SK-N-SH treated with all-trans-retinoic acid at 6 μM for 48 hours (cell line): ENCODE results near the gene DLG5.

Source experiments
- ATAC-seq: fragments of 200-7000 bp; cut with Tn5 transposase; 3 replicates; pipeline ENCODE4 v1.9.1; 2020; ENCODE audit warnings: mild to moderate bottlenecking, moderate library complexity
- ARNTL ChIP-seq: fragments of 450-650 bp; formaldehyde crosslinking; IDR thresholded peaks from 2 replicates; pipeline ENCODE4 v1.5.0; 2020; ENCODE audit warnings: low read depth, mild to moderate bottlenecking, moderate library complexity, borderline replicate concordance
- BACH2 ChIP-seq: fragments of 250-450 bp; sonication (Bioruptor Pico); IDR thresholded peaks from 2 replicates; pipeline ENCODE4 v1.9.0; 2021; ENCODE audit warnings: mild to moderate bottlenecking, borderline replicate concordance
- CREB5 ChIP-seq: fragments of 250-450 bp; sonication (Bioruptor Pico); IDR thresholded peaks from 2 replicates; pipeline ENCODE4 v1.5.1; 2020; ENCODE audit warnings: low read depth, mild to moderate bottlenecking, moderate library complexity
- CSDC2 ChIP-seq: fragments of 250-450 bp; sonication (Bioruptor Pico); IDR thresholded peaks from 2 replicates; pipeline ENCODE4 v1.5.0; 2020; ENCODE audit warnings: mild to moderate bottlenecking, moderate library complexity
- ESRRG ChIP-seq: fragments of 250-450 bp; sonication (Bioruptor Pico); IDR thresholded peaks from 2 replicates; pipeline ENCODE4 v1.6.1; 2021; ENCODE audit warnings: mild to moderate bottlenecking
- GLIS3 ChIP-seq: fragments of 250-450 bp; sonication (Bioruptor Pico); IDR thresholded peaks from 2 replicates; pipeline ENCODE4 v1.5.0; 2020; ENCODE audit warnings: mild to moderate bottlenecking, moderate library complexity
- ISL1 ChIP-seq: fragments of 250-450 bp; sonication (Bioruptor Pico); IDR thresholded peaks from 2 replicates; pipeline ENCODE4 v2.1.2; 2022; ENCODE audit warnings: mild to moderate bottlenecking, moderate library complexity
- OSR1 ChIP-seq: fragments of 250-450 bp; sonication (Bioruptor Pico); IDR thresholded peaks from 2 replicates; pipeline ENCODE4 v1.8.0; 2022; ENCODE audit warnings: moderate library complexity, mild to moderate bottlenecking, inconsistent platforms
- PPARA ChIP-seq: fragments of 250-450 bp; sonication (Bioruptor Pico); IDR thresholded peaks from 2 replicates; pipeline ENCODE4 v1.5.0; 2020; ENCODE audit warnings: mild to moderate bottlenecking, borderline replicate concordance
- RARB ChIP-seq: fragments of 250-450 bp; sonication (Bioruptor Pico); IDR thresholded peaks from 2 replicates; pipeline ENCODE4 v1.8.0; 2021; ENCODE audit warnings: mild to moderate bottlenecking, moderate library complexity
- SNAI2 ChIP-seq: fragments of 250-450 bp; sonication (Bioruptor Pico); IDR thresholded peaks from 2 replicates; pipeline ENCODE4 v1.5.0; 2020; ENCODE audit warnings: mild to moderate bottlenecking, moderate library complexity
- TOX ChIP-seq: fragments of 250-450 bp; sonication (Bioruptor Pico); IDR thresholded peaks from 2 replicates; pipeline ENCODE4 v1.8.0; 2021; ENCODE audit warnings: mild to moderate bottlenecking, moderate library complexity, borderline replicate concordance
- ZC3H10 ChIP-seq: fragments of 250-450 bp; sonication (Bioruptor Pico); IDR thresholded peaks from 2 replicates; pipeline ENCODE4 v1.5.1; 2021; ENCODE audit warnings: mild to moderate bottlenecking, moderate library complexity
- ZFP3 ChIP-seq: fragments of 250-450 bp; sonication (Bioruptor Pico); IDR thresholded peaks from 2 replicates; pipeline ENCODE4 v1.5.0; 2020; ENCODE audit warnings: mild to moderate bottlenecking, moderate library complexity
- ZNF565 ChIP-seq: fragments of 450-650 bp; formaldehyde crosslinking; conservative IDR thresholded peaks from 2 replicates; pipeline ENCODE4 v1.5.0; 2020; ENCODE audit warnings: low read depth, mild to moderate bottlenecking, moderate library complexity
- ZNF70 ChIP-seq: fragments of 450-650 bp; formaldehyde crosslinking; IDR thresholded peaks from 2 replicates; pipeline ENCODE4 v1.5.0; 2020; ENCODE audit warnings: mild to moderate bottlenecking, moderate library complexity
- ZNF8 ChIP-seq: fragments of 450-650 bp; formaldehyde crosslinking; IDR thresholded peaks from 2 replicates; pipeline ENCODE4 v1.5.0; 2020; ENCODE audit warnings: mild to moderate bottlenecking, moderate library complexity
- TF ChIP-seq, protein P1 (sequence below): fragments of 250-450 bp; sonication (Bioruptor Pico); IDR thresholded peaks from 2 replicates; pipeline ENCODE4 v1.5.0; 2020; ENCODE audit warnings: mild to moderate bottlenecking, moderate library complexity
- TF ChIP-seq, protein P2 (sequence below): fragments of 250-450 bp; sonication (Bioruptor Pico); IDR thresholded peaks from 2 replicates; pipeline ENCODE4 v1.8.0; 2020; ENCODE audit warnings: mild to moderate bottlenecking, moderate library complexity, borderline replicate concordance
- TF ChIP-seq, protein P3 (sequence below): fragments of 250-450 bp; sonication (Bioruptor Pico); IDR thresholded peaks from 2 replicates; pipeline ENCODE4 v1.5.1; 2021; ENCODE audit warnings: mild to moderate bottlenecking, moderate library complexity
- TF ChIP-seq, protein P4 (sequence below): fragments of 250-450 bp; sonication (Bioruptor Pico); IDR thresholded peaks from 2 replicates; pipeline ENCODE4 v1.8.0; 2021; ENCODE audit warnings: low read depth, mild to moderate bottlenecking, moderate library complexity, borderline replicate concordance

DLG5 gene

GRCh38 chr10:77925795-77926565 is 575 bp downstream of the DLG5 start:
- peak; percentile 68 for ATAC-seq

GRCh38 chr10:77925410-77925794 is 1.2 kb downstream of the DLG5 start:
- no peak for TF ChIP-seq GLIS3 (CRISPR knock-in tag)
- TF ChIP-seq, protein P1, sequence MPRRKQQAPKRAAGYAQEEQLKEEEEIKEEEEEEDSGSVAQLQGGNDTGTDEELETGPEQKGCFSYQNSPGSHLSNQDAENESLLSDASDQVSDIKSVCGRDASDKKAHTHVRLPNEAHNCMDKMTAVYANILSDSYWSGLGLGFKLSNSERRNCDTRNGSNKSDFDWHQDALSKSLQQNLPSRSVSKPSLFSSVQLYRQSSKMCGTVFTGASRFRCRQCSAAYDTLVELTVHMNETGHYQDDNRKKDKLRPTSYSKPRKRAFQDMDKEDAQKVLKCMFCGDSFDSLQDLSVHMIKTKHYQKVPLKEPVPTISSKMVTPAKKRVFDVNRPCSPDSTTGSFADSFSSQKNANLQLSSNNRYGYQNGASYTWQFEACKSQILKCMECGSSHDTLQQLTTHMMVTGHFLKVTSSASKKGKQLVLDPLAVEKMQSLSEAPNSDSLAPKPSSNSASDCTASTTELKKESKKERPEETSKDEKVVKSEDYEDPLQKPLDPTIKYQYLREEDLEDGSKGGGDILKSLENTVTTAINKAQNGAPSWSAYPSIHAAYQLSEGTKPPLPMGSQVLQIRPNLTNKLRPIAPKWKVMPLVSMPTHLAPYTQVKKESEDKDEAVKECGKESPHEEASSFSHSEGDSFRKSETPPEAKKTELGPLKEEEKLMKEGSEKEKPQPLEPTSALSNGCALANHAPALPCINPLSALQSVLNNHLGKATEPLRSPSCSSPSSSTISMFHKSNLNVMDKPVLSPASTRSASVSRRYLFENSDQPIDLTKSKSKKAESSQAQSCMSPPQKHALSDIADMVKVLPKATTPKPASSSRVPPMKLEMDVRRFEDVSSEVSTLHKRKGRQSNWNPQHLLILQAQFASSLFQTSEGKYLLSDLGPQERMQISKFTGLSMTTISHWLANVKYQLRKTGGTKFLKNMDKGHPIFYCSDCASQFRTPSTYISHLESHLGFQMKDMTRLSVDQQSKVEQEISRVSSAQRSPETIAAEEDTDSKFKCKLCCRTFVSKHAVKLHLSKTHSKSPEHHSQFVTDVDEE (CRISPR knock-in tag), result peak; percentile 14; the same call in 1 of the 2 replicates
- TF ChIP-seq, all 23 proteins: peak for 1
- peak; percentile 74 for ATAC-seq

More at GRCh38 chr10:77925795-77926565, 575 bp downstream of the DLG5 start:
- TF ChIP-seq SNAI2, result no peak
- no peak for TF ChIP-seq ZFP3 (CRISPR knock-in tag)
- TF ChIP-seq, protein P2, sequence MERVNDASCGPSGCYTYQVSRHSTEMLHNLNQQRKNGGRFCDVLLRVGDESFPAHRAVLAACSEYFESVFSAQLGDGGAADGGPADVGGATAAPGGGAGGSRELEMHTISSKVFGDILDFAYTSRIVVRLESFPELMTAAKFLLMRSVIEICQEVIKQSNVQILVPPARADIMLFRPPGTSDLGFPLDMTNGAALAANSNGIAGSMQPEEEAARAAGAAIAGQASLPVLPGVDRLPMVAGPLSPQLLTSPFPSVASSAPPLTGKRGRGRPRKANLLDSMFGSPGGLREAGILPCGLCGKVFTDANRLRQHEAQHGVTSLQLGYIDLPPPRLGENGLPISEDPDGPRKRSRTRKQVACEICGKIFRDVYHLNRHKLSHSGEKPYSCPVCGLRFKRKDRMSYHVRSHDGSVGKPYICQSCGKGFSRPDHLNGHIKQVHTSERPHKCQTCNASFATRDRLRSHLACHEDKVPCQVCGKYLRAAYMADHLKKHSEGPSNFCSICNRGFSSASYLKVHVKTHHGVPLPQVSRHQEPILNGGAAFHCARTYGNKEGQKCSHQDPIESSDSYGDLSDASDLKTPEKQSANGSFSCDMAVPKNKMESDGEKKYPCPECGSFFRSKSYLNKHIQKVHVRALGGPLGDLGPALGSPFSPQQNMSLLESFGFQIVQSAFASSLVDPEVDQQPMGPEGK (CRISPR knock-in tag), result no peak

DNA sequence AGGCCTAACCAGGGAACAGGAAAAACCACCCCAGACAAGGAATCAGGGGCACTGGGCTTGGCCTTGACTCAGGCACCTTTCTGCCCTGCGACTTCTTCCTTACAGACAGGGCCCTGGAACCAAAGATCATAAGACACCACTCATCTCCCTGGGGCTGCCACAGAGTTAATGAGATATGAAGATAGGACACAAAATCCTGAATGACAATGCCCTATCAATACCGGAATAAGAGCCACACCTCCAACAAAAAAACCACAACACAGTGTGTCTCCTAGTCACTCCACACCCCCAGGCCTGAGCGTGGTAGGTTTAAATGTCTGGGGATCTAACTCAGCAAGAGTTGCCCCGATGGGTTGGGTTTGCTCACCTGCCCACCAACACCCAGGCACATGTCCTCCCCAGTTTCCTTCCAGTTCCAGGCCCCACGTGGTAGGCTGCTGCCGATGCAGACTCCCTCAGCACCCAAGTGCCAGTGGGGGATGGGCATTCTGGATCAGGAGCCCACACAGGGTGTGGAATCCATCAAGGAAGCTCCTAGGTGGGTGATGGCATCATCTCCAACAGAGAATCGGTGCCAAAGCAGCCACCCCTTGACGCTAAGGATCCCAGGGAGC is 3.9 kb downstream of the DLG5 start:
- TF ChIP-seq CREB5 (CRISPR knock-in tag) (no peak), ESRRG (CRISPR knock-in tag) (no peak), ZNF70 (CRISPR knock-in tag) (no peak), ZNF8 (CRISPR knock-in tag) (no peak), OSR1 (CRISPR knock-in tag) (no peak), PPARA (CRISPR knock-in tag) (no peak), ZC3H10 (no peak), SNAI2 (no peak), ARNTL (CRISPR knock-in tag) (no peak), BACH2 (CRISPR knock-in tag) (no peak), TOX (CRISPR knock-in tag) (no peak), ISL1 (CRISPR knock-in tag) (no peak), RARB (CRISPR knock-in tag) (no peak), ZNF565 (CRISPR knock-in tag) (no peak), ZFP3 (CRISPR knock-in tag) (no peak), CSDC2 (CRISPR knock-in tag) (no peak)
- TF ChIP-seq, protein P3, sequence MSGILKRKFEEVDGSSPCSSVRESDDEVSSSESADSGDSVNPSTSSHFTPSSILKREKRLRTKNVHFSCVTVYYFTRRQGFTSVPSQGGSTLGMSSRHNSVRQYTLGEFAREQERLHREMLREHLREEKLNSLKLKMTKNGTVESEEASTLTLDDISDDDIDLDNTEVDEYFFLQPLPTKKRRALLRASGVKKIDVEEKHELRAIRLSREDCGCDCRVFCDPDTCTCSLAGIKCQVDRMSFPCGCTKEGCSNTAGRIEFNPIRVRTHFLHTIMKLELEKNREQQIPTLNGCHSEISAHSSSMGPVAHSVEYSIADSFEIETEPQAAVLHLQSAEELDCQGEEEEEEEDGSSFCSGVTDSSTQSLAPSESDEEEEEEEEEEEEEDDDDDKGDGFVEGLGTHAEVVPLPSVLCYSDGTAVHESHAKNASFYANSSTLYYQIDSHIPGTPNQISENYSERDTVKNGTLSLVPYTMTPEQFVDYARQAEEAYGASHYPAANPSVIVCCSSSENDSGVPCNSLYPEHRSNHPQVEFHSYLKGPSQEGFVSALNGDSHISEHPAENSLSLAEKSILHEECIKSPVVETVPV (CRISPR knock-in tag), result no peak
- TF ChIP-seq, protein P4, sequence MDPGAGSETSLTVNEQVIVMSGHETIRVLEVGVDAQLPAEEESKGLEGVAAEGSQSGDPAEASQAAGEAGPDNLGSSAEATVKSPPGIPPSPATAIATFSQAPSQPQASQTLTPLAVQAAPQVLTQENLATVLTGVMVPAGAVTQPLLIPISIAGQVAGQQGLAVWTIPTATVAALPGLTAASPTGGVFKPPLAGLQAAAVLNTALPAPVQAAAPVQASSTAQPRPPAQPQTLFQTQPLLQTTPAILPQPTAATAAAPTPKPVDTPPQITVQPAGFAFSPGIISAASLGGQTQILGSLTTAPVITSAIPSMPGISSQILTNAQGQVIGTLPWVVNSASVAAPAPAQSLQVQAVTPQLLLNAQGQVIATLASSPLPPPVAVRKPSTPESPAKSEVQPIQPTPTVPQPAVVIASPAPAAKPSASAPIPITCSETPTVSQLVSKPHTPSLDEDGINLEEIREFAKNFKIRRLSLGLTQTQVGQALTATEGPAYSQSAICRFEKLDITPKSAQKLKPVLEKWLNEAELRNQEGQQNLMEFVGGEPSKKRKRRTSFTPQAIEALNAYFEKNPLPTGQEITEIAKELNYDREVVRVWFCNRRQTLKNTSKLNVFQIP (CRISPR knock-in tag), result no peak
- TF ChIP-seq, protein P2 (CRISPR knock-in tag), result no peak
- TF ChIP-seq, protein P1 (CRISPR knock-in tag), result no peak
- ATAC-seq, result no peak
